K562 (cell line): ENCODE data around the gene GNG14. TPM values are rescaled to one million over a fixed set of nuclear protein-coding genes. Genes with fewer than 3 reads are reported as not detected.
A peak's percentile ranks its signal among the peaks of the same experiment; 100 is the strongest.

ENCODE experiments used
- ATF4 ChIP-seq: fragments of 450-650 bp; formaldehyde crosslinking; IDR thresholded peaks from 2 replicates; pipeline ENCODE4 v1.4.0; 2022; ENCODE audit warnings: mild to moderate bottlenecking, moderate library complexity
- CAMTA2 ChIP-seq: fragments of 250-450 bp; sonication (Bioruptor Pico); conservative IDR thresholded peaks from 2 replicates; pipeline ENCODE4 v1.5.1; 2022
- EHMT2 ChIP-seq: fragments of 450-650 bp; IDR thresholded peaks from 2 replicates; pipeline ENCODE4 v1.6.1; 2018; ENCODE audit warnings: antibody characterized with exemption
- HNRNPH1 ChIP-seq: fragments of 200-400 bp; formaldehyde crosslinking; optimal IDR thresholded peaks from 2 replicates; pipeline ENCODE3; 2017; ENCODE audit warnings: low read depth, mild to moderate bottlenecking, low read length, moderate library complexity
- KDM1A ChIP-seq, 2 experiments: fragments of 450-650 bp; IDR thresholded peaks; 2 replicates each; pipeline ENCODE4 v1.6.1; 2016; ENCODE audit warnings: mild to moderate bottlenecking in 2 of 2
- KLF10 ChIP-seq: fragments of 250-450 bp; sonication (Bioruptor Pico); IDR thresholded peaks from 2 replicates; pipeline ENCODE4 v1.6.1; 2021; ENCODE audit warnings: matching md5 sums
- LCOR ChIP-seq: sonication (generic); formaldehyde crosslinking; IDR thresholded peaks from 2 replicates; pipeline ENCODE4 v1.8.0; 2022; ENCODE audit warnings: mild to moderate bottlenecking, missing genetic modification reagents
- MCM5 ChIP-seq: fragments of 450-650 bp; IDR thresholded peaks from 2 replicates; pipeline ENCODE4 v1.6.1; 2016; ENCODE audit warnings: low read depth
- PHTF2 ChIP-seq: fragments of 250-450 bp; sonication (Bioruptor Pico); IDR thresholded peaks from 2 replicates; pipeline ENCODE4 v1.5.0; 2021; ENCODE audit warnings: mild to moderate bottlenecking
- POLR2A ChIP-seq: fragments of 450-650 bp; conservative IDR thresholded peaks from 2 replicates; pipeline ENCODE4 v1.6.1; 2016
- SAP30 ChIP-seq: fragments of 200-600 bp; sonication (generic); IDR thresholded peaks from 2 replicates; pipeline ENCODE4 v1.6.1; 2012; ENCODE audit warnings: borderline replicate concordance, low read depth, mild to moderate bottlenecking, moderate library complexity, low read length, control low read depth, inconsistent platforms; ENCODE audit not compliant: insufficient read depth, poor library complexity, severe bottlenecking
- SMAD2 ChIP-seq: fragments of 150-350 bp; IDR thresholded peaks from 2 replicates; pipeline ENCODE4 v1.6.1; 2014; ENCODE audit warnings: low read depth, mild to moderate bottlenecking, low read length
- SMARCA4 ChIP-seq: fragments of 450-650 bp; IDR thresholded peaks from 2 replicates; pipeline ENCODE4 v1.6.1; 2016
- SNIP1 ChIP-seq: fragments of 450-650 bp; IDR thresholded peaks from 2 replicates; pipeline ENCODE4 v1.7.1; 2017; ENCODE audit warnings: low read depth, mild to moderate bottlenecking
- TOE1 ChIP-seq, 2 experiments: fragments of 450-650 bp in 1 of 2; sonication (generic) in 1 of 2; formaldehyde crosslinking in 1 of 2; IDR thresholded peaks; 2 replicates each; pipeline versions ENCODE4 v1.7.1 to v1.8.0; 2016 to 2022; ENCODE audit warnings: borderline replicate concordance in 2 of 2, mild to moderate bottlenecking in 2 of 2, antibody characterized with exemption in 1 of 2, inconsistent platforms in 1 of 2, low read depth in 1 of 2, missing genetic modification reagents in 1 of 2, moderate library complexity in 1 of 2
- ZNF512 ChIP-seq: IDR thresholded peaks from 2 replicates; pipeline ENCODE4 v1.6.1; 2016; ENCODE audit warnings: missing genetic modification characterization, missing compliant biosample characterization
- ZNF592 ChIP-seq: fragments of 450-650 bp; IDR thresholded peaks from 2 replicates; pipeline ENCODE4 v1.6.1; 2017; ENCODE audit warnings: antibody characterized with exemption, mild to moderate bottlenecking
- polyA plus RNA-seq, 8 experiments: library from polyadenylated mRNA; depleted of rRNA in 4 of 8; stranded (reverse) in 5 of 8; unstranded in 3 of 8; fragments of >200 nt; fragmentation: Nextera tagmentation in 2 of 8; fragmentation: Illumina TruSeq in 1 of 8; extraction: Ambion mirVana in 2 of 8; extraction: Trizol in 1 of 8; gene quantifications; 2 replicates each; pipeline versions ENCODE4 v1.2.1 to v1.2.3, GENCODE V29; 2011 to 2014; ENCODE audit warnings: inconsistent platforms in 1 of 8, missing spikeins in 1 of 8
- total RNA-seq, 7 experiments: library from RNA; depleted of rRNA in 6 of 7; stranded (reverse); fragments of >200 nt in 6 of 7; fragmentation: Illumina TruSeq in 2 of 7; extraction: Trizol in 2 of 7; gene quantifications; 2 replicates each; pipeline versions ENCODE4 v1.2.1 to v1.2.3, GENCODE V29; 2011 to 2021; ENCODE audit warnings: low replicate concordance in 1 of 7
- TF ChIP-seq, protein P1 (sequence below): IDR thresholded peaks from 3 replicates; pipeline ENCODE4 v1.6.1; 2011; ENCODE audit warnings: borderline replicate concordance, mild to moderate bottlenecking; ENCODE audit not compliant: insufficient read length, insufficient read depth
- TF ChIP-seq, protein P2 (sequence below): fragments of 450-650 bp; IDR thresholded peaks from 2 replicates; pipeline ENCODE4 v1.6.1; 2017; ENCODE audit warnings: mild to moderate bottlenecking, moderate library complexity

The GNG14 gene
- total and polyA plus RNA-seq, 9 of the 15 experiments (the other 6 are each of a cell fraction or from before 2014, with no cell fraction given), result not detected

- TF ChIP-seq ATF4 (CRISPR knock-in tag) (peak; percentile 36; the same call in 1 of the 2 replicates), TOE1 (IDR thresholded peaks at IDR 0.05; ENCODE audit: borderline replicate concordance) (peak; percentile 98), TOE1 (CRISPR knock-in tag; IDR thresholded peaks at IDR 0.05; ENCODE audit: borderline replicate concordance, low read depth) (no peak), HNRNPH1 (no peak), ZNF512 (tag) (no peak), SMARCA4 (no peak), LCOR (peak; percentile 61; the same call in 1 of the 2 replicates), POLR2A (peak; percentile 85), EHMT2 (no peak), KLF10 (CRISPR knock-in tag) (no peak), KDM1A (IDR thresholded peaks at IDR 0.05) (no peak), CAMTA2 (CRISPR knock-in tag) (no peak), SMAD2 (no peak), SNIP1 (no peak), SAP30 (peak; percentile 80), MCM5 (no peak), ZNF592 (no peak), PHTF2 (CRISPR knock-in tag) (no peak)
- TF ChIP-seq, protein P1, sequence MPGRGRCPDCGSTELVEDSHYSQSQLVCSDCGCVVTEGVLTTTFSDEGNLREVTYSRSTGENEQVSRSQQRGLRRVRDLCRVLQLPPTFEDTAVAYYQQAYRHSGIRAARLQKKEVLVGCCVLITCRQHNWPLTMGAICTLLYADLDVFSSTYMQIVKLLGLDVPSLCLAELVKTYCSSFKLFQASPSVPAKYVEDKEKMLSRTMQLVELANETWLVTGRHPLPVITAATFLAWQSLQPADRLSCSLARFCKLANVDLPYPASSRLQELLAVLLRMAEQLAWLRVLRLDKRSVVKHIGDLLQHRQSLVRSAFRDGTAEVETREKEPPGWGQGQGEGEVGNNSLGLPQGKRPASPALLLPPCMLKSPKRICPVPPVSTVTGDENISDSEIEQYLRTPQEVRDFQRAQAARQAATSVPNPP, result no peak
- TF ChIP-seq, protein P2, sequence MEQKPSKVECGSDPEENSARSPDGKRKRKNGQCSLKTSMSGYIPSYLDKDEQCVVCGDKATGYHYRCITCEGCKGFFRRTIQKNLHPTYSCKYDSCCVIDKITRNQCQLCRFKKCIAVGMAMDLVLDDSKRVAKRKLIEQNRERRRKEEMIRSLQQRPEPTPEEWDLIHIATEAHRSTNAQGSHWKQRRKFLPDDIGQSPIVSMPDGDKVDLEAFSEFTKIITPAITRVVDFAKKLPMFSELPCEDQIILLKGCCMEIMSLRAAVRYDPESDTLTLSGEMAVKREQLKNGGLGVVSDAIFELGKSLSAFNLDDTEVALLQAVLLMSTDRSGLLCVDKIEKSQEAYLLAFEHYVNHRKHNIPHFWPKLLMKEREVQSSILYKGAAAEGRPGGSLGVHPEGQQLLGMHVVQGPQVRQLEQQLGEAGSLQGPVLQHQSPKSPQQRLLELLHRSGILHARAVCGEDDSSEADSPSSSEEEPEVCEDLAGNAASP, result no peak
Observed at GRCh38 chr19:12736995-12737834, 49.4 kb downstream of the GNG14 start, which contains the start of gene GET3 (continued).
